ENCODE data around the gene PLXNA4.

Gene PLXNA4

DNA sequence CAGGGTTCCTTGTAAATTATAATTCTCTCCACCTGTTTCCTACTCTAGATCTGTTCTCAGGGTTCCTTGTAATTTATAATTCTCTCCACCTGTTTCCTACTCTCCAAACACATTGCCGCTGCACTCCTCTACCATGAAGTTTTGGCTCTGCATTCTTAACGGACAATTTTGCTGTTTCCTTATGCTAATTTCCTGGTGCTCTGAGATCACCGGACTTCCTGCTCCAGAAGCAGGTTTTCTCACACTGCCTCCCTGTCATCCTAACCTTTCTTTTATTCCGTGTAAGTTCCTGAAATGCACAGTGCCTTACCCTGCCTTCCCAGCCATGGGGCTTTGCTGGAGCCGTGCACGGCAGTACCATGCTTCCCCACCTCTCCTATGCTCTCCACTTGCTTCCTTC is 256.8 kb downstream of the PLXNA4 start:
- no peak for DNase-seq (ENCODE audit: insufficient read length, low spot score)
- TF ChIP-seq POLR2A (IDR thresholded peaks at IDR 0.05; ENCODE audit: low read depth, low read length) = no peak
- no peak for FAIRE-seq

- no peak for FAIRE-seq
- no peak for TF ChIP-seq POLR2A (IDR thresholded peaks at IDR 0.05; ENCODE audit: low read depth, low read length)
- peak; percentile 90 for DNase-seq (ENCODE audit: insufficient read length, low spot score)
Measured at GRCh38 chr7:132318352-132319318, 257.6 kb downstream of the PLXNA4 start.

GRCh38 chr7:132317701-132318351 is 258.4 kb downstream of the PLXNA4 start:
- FAIRE-seq (no peak), DNase-seq (ENCODE audit: insufficient read length, low spot score) (no peak)
- no peak for TF ChIP-seq POLR2A (IDR thresholded peaks at IDR 0.05; ENCODE audit: low read depth, low read length)

GRCh38 chr7:132312531-132313055 is 263.7 kb downstream of the PLXNA4 start:
- no peak for DNase-seq (ENCODE audit: insufficient read length, low spot score)
- no peak for FAIRE-seq
- no peak for TF ChIP-seq POLR2A (IDR thresholded peaks at IDR 0.05; ENCODE audit: low read depth, low read length)

GRCh38 chr7:132311733-132312132 is 264.5 kb downstream of the PLXNA4 start:
- no peak for TF ChIP-seq POLR2A (IDR thresholded peaks at IDR 0.05; ENCODE audit: low read depth, low read length)
- DNase-seq (ENCODE audit: insufficient read length, low spot score) (no peak), FAIRE-seq (no peak)

DNA sequence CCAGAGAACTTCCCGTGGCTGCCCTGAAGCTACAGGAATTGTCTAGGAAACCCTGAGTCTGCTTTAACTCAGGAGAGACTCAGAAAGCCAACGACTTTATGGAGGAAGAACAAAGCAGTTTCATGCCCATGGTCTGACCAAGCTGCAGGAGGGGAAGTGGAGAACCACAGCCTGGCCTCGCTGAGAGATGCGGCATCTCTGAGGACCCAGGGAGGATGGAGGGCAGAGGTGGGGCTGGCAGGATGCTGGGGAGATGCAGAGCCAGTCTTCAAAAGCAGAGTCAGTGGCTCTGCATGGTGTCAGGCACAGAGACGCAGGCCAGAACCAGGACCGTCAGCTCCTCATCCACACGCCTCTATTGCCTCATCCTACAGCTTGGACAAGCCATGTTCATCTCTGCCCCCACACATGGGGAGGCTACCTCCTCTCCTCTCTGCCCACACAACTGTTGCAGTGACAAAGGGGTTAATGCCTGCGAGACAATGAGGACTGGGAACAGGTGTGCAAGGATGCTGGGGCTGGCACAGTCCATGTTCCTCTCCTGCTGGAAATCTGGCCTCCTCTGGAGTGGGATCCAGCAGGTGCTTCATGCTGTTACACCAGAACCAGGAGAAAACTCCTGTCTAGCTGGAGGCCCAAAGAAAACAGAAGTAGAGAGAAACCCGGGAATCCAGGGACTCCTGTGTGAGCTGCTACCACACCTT is 267.0 kb downstream of the PLXNA4 start:
- FAIRE-seq (no peak), DNase-seq (ENCODE audit: insufficient read length, low spot score) (no peak)
- no peak for TF ChIP-seq POLR2A (IDR thresholded peaks at IDR 0.05; ENCODE audit: low read depth, low read length)

DNA sequence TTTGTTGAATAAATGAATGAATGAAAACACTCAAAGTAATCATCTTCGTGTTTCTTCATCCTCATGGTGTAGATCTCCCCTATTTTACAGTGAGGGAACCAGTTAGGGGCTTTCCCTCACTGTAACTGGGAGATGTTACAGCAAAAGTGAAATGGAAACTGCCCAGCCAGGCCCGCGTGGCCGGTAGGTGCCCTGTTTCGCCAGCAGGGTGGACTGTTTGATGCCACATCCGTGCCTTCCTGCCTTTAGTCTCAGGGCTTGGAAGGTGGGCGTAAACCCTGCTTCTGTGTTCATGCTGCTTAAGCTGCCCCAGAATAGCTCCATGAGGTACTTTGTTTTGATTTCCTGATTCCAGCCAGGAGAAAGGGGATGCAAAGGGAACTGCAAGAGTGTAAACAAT is 268.8 kb downstream of the PLXNA4 start:
- FAIRE-seq = no peak
- DNase-seq (ENCODE audit: insufficient read length, low spot score) = no peak
- TF ChIP-seq POLR2A (IDR thresholded peaks at IDR 0.05; ENCODE audit: low read depth, low read length) = no peak

DNA sequence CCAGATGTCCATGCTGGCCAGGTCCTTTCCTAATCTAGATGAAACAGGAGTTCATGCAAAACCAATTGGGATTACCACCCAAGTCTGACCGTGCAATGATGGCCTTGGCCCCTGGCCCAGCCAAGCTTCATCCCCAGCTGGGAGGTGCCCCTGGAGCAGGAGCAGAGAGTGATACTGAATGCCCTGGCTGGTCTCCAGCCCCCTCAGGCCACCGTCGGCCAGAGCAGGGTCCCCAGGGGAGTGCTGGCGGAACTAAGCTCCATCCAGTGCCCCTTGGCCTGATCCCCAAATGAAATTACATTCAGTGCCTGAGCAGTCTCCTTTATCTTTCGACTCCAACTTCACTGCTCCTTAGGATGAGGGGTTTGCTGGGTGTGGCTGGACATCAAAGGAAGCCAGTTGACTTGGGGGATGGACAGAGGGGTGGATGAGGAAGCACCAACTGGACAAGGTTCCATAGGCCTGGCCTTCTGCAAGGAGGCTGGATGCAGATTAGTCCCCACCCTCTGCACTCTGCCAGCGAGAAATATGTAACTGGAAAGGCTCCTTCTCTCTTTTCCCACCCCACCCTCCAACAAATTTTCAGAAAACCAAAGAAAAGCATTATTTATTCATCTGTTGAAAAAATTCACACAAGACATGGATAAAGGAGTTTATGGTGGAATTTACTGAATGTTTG is 275.5 kb downstream of the PLXNA4 start:
- DNase-seq (ENCODE audit: insufficient read length, low spot score) (no peak), FAIRE-seq (no peak)
- TF ChIP-seq POLR2A (IDR thresholded peaks at IDR 0.05; ENCODE audit: low read depth, low read length) = no peak

- TF ChIP-seq POLR2A (IDR thresholded peaks at IDR 0.05; ENCODE audit: low read depth, low read length) = no peak
- peak; percentile 21 for DNase-seq (ENCODE audit: insufficient read length, low spot score)
- FAIRE-seq = no peak
Measured at GRCh38 chr7:132298790-132299189, 277.5 kb downstream of the PLXNA4 start.

DNA sequence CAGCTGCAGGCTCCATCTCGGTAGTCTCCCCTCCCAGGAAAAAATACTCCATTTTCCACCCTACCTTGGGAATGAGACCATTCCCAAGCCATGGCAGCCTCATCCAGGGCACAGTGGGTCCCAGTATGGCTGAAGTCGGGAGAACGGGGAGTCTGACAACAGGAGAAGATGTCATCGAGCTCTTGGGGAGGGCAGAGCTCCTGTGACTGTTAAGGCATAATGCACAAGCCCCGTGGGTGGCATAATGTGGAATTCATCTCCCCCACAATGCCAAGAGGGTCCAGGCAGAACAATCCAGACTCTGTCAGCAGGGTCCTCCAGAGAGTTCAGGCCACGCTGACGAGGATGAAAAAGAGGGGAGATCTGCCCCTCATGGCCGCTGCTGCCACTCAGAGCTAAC is 279.4 kb downstream of the PLXNA4 start:
- FAIRE-seq = no peak
- TF ChIP-seq POLR2A (IDR thresholded peaks at IDR 0.05; ENCODE audit: low read depth, low read length) = no peak

GRCh38 chr7:132295175-132295574 is 281.1 kb downstream of the PLXNA4 start:
- DNase-seq (ENCODE audit: insufficient read length, low spot score) (no peak), FAIRE-seq (no peak)
- no peak for TF ChIP-seq POLR2A (IDR thresholded peaks at IDR 0.05; ENCODE audit: low read depth, low read length)

More for the DNA sequence above, 279.4 kb downstream of the PLXNA4 start:
- no peak for DNase-seq (ENCODE audit: insufficient read length, low spot score)

DNA sequence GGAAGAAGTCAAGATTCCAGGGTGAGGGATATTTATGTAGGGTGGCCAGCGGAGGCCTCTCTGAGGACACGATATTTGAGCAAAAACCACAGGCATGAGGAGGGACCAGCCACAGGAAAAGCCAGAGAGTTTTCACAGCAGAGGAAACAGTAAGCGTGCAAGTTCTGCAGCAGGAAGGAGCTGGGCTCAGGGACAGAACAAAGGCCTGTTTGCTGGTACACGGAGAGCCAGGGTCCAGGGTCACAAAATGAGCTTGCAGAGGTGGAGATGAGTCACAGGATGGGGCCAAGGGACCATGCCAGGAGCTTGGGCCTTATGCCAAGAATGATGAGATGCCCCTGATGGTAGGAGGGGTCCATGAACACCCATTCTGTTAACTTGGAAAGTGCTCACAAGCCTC is 283.5 kb downstream of the PLXNA4 start:
- FAIRE-seq = no peak
- no peak for TF ChIP-seq POLR2A (IDR thresholded peaks at IDR 0.05; ENCODE audit: low read depth, low read length)
- DNase-seq (ENCODE audit: insufficient read length, low spot score) = no peak

- FAIRE-seq (no peak), DNase-seq (ENCODE audit: insufficient read length, low spot score) (no peak)
- TF ChIP-seq POLR2A (IDR thresholded peaks at IDR 0.05; ENCODE audit: low read depth, low read length) = no peak
Measured at GRCh38 chr7:132291481-132291880, 284.8 kb downstream of the PLXNA4 start.

Data from H54 (cell line).